ENCODE measurements around the gene PRG3.
A peak's percentile ranks its signal among the peaks of the same experiment; 100 is the strongest.
"Not testable (repeated sequence)": the region's sequence is repeated elsewhere in the genome, so short reads cannot be mapped to it uniquely, and the experiment has no call there.

PRG3 gene

GRCh38 chr11:57338142-57338541 is 42.8 kb downstream of the PRG3 start, which contains the start of gene P2RX3:
P2RX3 (plus strand) TSS chr11:57338352; CDS start chr11:57338551, 199 bp downstream.
- no peak for TF ChIP-seq CTCF (IDR thresholded peaks at IDR 0.05; ENCODE audit: insufficient read depth, low read length, missing control alignments)
- POLR2A ChIA-PET: no interaction called here
- H3K4me3 ChIP-seq (ENCODE audit: low read depth, low read length): no peak within 1 kb of the TSS
- CTCF ChIA-PET: interaction anchor here (0.6 to 4.7 kb wide), 8 partner anchors 9 to 306 kb away, joined by 3 to 35 read pairs (median 6); partner anchors contain the start of gene TNKS1BP1
- no peak for DNase-seq (ENCODE audit: low read depth, low spot score)

- H3K4me3 ChIP-seq (ENCODE audit: low read depth, low read length); DNase-seq (ENCODE audit: low read depth, low spot score); POLR2A ChIA-PET: not testable (repeated sequence)
- CTCF ChIA-PET: interaction anchor here (2.1 to 4.7 kb wide), 3 partner anchors 11 to 190 kb away, joined by 7 to 35 read pairs (median 15); no protein-coding TSS in a partner anchor
These were observed 44.1 kb downstream of the PRG3 start for GRCh38 chr11:57336856-57337255.

- TF ChIP-seq CTCF (IDR thresholded peaks at IDR 0.05; ENCODE audit: insufficient read depth, low read length, missing control alignments): no peak
- POLR2A ChIA-PET: interaction anchor here (1.0 to 2.3 kb wide), 4 partner anchors 11 to 42 kb away, joined by 3 to 20 read pairs (median 3); partner anchors contain the start of gene TNKS1BP1
- CTCF ChIA-PET: interaction anchor here (2.1 to 4.7 kb wide), 3 partner anchors 11 to 191 kb away, joined by 7 to 35 read pairs (median 15); no protein-coding TSS in a partner anchor
- H3K4me3 ChIP-seq (ENCODE audit: low read depth, low read length): peak overlapping the region; percentile 78
- DNase-seq (ENCODE audit: low read depth, low spot score): no peak
These were observed 44.8 kb downstream of the PRG3 start for GRCh38 chr11:57336111-57336666.

DNA sequence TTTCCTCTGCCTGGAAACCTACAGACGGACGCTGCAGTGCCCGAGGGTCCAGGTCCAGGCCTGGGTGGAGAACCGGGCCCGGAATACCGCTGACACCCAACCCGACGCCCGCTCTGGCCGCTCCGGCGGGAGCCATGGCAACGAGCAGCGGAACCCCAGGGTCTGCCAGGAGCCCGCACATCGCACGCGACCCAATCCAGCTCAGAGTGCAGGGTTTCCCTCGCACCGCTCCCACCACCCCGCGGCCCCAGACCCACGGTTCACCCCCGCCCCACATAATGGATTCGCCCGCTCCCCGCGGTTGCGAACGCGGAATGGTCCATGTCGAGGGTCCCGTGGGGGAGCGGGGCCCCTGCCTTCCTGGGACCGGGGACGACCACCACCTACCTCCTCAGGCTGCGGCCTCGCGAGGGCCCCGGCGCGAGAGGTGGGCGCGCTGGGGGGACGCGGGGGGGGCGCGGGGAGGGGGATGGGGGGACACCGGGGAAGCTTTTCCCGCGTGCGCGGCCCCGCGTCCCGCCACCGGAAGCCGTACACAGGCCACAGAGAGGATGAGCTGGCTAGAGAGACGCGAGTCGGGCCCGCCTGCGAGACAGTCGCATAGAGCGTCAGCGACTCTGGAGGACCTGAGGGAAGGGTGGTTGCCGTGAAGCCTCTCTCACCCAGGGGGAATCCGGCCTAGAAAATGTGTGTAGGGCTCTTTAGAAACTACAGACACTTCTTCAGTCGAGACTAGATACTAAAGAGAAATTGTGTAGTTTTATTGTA is 45.4 kb downstream of the PRG3 start, which contains the start of gene SSRP1:
TSS of gene SSRP1 (minus strand) at position 550 of the 768 bp plus-strand sequence. CDS start 771 bp downstream, outside the sequence.
- H3K4me3 ChIP-seq (ENCODE audit: low read depth, low read length): peak within 1 kb of the TSS; percentile 78
- no peak for TF ChIP-seq CTCF (IDR thresholded peaks at IDR 0.05; ENCODE audit: insufficient read depth, low read length, missing control alignments)
- ChIA-PET POLR2A (interaction anchor here (1.0 to 2.3 kb wide), 4 partner anchors 10 to 41 kb away, joined by 3 to 20 read pairs (median 3); partner anchors contain the start of gene TNKS1BP1), CTCF (interaction anchor here (0.8 to 3.8 kb wide), 5 partner anchors 10 to 495 kb away, joined by 3 to 15 read pairs (median 4); partner anchors contain the start of gene TNKS1BP1)
- DNase-seq (ENCODE audit: low read depth, low spot score): no peak

GRCh38 chr11:57335023-57335342 is 46.0 kb downstream of the PRG3 start:
- POLR2A ChIA-PET: interaction anchor here (2.3 kb wide), 1 partner anchor 9 kb away, joined by 20 read pairs; the partner anchor contains the start of gene TNKS1BP1
- CTCF ChIA-PET: interaction anchor here (0.8 to 3.8 kb wide), 5 partner anchors 10 to 494 kb away, joined by 3 to 15 read pairs (median 4); partner anchors contain the start of gene TNKS1BP1

More at GRCh38 chr11:57335023-57335342, 46.0 kb downstream of the PRG3 start:
- peak overlapping the region; percentile 78 for H3K4me3 ChIP-seq (ENCODE audit: low read depth, low read length)
- no peak for DNase-seq (ENCODE audit: low read depth, low spot score)
- no peak for TF ChIP-seq CTCF (IDR thresholded peaks at IDR 0.05; ENCODE audit: insufficient read depth, low read length, missing control alignments)
